Kidney (tissue), 14 donors: ENCODE data around the gene ING5. TPM values are rescaled to one million over a fixed set of nuclear protein-coding genes. Genes with fewer than 3 reads are reported as not detected.
A peak's percentile ranks its signal among the peaks of the same experiment; 100 is the strongest.

ENCODE experiments used
- DNase-seq, 5 donors: peaks; one replicate each; pipeline ENCODE4 v3.0.0-alpha.2; 2013 to 2020
- FAIRE-seq: peaks from 2 replicates; lab custom pipeline; 2012; peaks lifted over from hg19 to GRCh38; lab: Jason Lieb, UNC
- H3K27ac ChIP-seq, 2 donors: one replicate each; pipeline ENCODE4 v1.7.0; 2013; ENCODE audit warnings: low read depth in 2 of 2, low read length in 2 of 2, inconsistent platforms in 1 of 2
- H3K27me3 ChIP-seq: one replicate; pipeline ENCODE4 v1.7.1; 2013; ENCODE audit warnings: low read length, inconsistent platforms; ENCODE audit not compliant: control insufficient read depth, insufficient read depth
- H3K36me3 ChIP-seq, 3 donors: one replicate each; pipeline versions ENCODE4 v1.7.0 to v1.7.1; 2013; ENCODE audit warnings: low read length in 3 of 3, control low read depth in 1 of 3, inconsistent platforms in 1 of 3; ENCODE audit not compliant: insufficient read depth in 3 of 3, control insufficient read depth in 2 of 3
- H3K4me1 ChIP-seq, 3 donors: one replicate each; pipeline versions ENCODE4 v1.7.0 to v1.7.1; 2013; ENCODE audit warnings: low read length in 3 of 3, inconsistent platforms in 1 of 3, low read depth in 1 of 3; ENCODE audit not compliant: control insufficient read depth in 2 of 3, insufficient read depth in 2 of 3
- H3K4me3 ChIP-seq, 3 donors: one replicate each; pipeline versions ENCODE4 v1.7.0 to v1.8.1; 2013; ENCODE audit warnings: low read length in 3 of 3, control low read depth in 1 of 3, inconsistent platforms in 1 of 3
- H3K9ac ChIP-seq, 3 donors: one replicate each; pipeline versions ENCODE4 v1.7.0 to v1.7.1; 2013; ENCODE audit warnings: low read length in 3 of 3, control low read depth in 1 of 3, inconsistent platforms in 1 of 3
- H3K9me3 ChIP-seq, 3 donors: one replicate each; pipeline versions ENCODE4 v1.7.0 to v1.7.1; 2013; ENCODE audit warnings: low read length in 3 of 3, control low read depth in 1 of 3, inconsistent platforms in 1 of 3; ENCODE audit not compliant: control insufficient read depth in 2 of 3, insufficient read depth in 1 of 3
- intact Hi-C: fragments of 100-400 bp; cut with DNase I; formaldehyde crosslinking; loops from one replicate; pipeline ENCODE4 v1.11.1; 2022
- polyA plus RNA-seq: library from polyadenylated mRNA; stranded (reverse); fragments of 350-450 nt; fragmentation: Illumina TruSeq; extraction: RNeasy Lipid Tissue Mini Kit (QIAGEN cat#74804); gene quantifications from one replicate; pipeline ENCODE4 v1.2.3, GENCODE V29; 2014; ENCODE audit warnings: low read depth, low replicate concordance; ENCODE audit not compliant: insufficient read depth
- total RNA-seq: library from RNA; stranded (reverse); fragmentation: NEBNext Ultra II Directional; extraction: Animal tissue kit (Norgen Biotek cat#: 25700); gene quantifications from one replicate; pipeline ENCODE4 v1.2.1, GENCODE V29; 2021
- TF ChIP-seq, protein P1 (sequence below): IDR thresholded peaks from 3 replicates; pipeline ENCODE4 v1.5.1; 2012; ENCODE audit warnings: mild to moderate bottlenecking, moderate library complexity, borderline replicate concordance; ENCODE audit not compliant: insufficient read depth; ENCODE audit errors: extremely low read depth
- donor health status: control.
- donor health status: control.
- donor health status: control.
- donor health status: control.
- donor health status: control.
- donor health status: DM: yes; HTN: yes; CAD: no.
- donor health status: Normal renal cell carcinoma (clear cell type).

The ING5 gene
- total and polyA plus RNA-seq, 2 donors from 2014 or later: 27.3 to 37.7 TPM

DNA sequence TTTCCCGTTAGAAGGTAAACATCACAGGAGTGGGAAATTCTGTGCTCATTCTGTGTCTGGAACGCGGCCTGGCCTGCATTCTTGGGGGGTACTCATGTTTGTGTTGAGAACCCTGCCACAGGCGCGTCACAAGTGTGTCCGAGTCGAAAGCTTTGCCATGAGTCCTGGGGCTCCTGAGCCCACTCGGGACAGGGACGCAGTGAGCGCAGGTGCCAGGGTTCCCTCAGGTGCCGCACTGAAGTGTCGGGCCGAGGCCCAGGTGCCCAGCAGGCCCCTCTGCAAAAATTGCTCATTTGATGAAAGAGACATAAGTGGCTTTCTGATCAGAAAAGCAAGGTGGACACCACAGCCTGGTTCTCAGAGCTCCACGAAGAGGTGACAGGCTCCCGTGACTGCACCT, 37.3 kb downstream of the ING5 start:
- peaks cover 0 to 5% (median 0%) of the 10 kb centered on the region in 3 donors for H3K36me3 ChIP-seq
- DNase-seq (no peak), FAIRE-seq (no peak)
- TF ChIP-seq, protein P1, sequence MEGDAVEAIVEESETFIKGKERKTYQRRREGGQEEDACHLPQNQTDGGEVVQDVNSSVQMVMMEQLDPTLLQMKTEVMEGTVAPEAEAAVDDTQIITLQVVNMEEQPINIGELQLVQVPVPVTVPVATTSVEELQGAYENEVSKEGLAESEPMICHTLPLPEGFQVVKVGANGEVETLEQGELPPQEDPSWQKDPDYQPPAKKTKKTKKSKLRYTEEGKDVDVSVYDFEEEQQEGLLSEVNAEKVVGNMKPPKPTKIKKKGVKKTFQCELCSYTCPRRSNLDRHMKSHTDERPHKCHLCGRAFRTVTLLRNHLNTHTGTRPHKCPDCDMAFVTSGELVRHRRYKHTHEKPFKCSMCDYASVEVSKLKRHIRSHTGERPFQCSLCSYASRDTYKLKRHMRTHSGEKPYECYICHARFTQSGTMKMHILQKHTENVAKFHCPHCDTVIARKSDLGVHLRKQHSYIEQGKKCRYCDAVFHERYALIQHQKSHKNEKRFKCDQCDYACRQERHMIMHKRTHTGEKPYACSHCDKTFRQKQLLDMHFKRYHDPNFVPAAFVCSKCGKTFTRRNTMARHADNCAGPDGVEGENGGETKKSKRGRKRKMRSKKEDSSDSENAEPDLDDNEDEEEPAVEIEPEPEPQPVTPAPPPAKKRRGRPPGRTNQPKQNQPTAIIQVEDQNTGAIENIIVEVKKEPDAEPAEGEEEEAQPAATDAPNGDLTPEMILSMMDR: no peak
- H3K4me3 ChIP-seq: no peak overlapping the region
- no peaks in the 10 kb centered on the region for H3K9me3 ChIP-seq
- no peak overlapping the region for H3K9ac ChIP-seq
- no peak overlapping the region for H3K27ac ChIP-seq
- peaks cover 0 to 2% (median 0%) of the 10 kb centered on the region in 3 donors for H3K4me1 ChIP-seq
- intact Hi-C loops: loop anchor here (10.0 kb wide), 1 partner anchor 136 kb away; no protein-coding TSS in a partner anchor
- H3K27me3 ChIP-seq: no peaks in the 10 kb centered on the region

DNA sequence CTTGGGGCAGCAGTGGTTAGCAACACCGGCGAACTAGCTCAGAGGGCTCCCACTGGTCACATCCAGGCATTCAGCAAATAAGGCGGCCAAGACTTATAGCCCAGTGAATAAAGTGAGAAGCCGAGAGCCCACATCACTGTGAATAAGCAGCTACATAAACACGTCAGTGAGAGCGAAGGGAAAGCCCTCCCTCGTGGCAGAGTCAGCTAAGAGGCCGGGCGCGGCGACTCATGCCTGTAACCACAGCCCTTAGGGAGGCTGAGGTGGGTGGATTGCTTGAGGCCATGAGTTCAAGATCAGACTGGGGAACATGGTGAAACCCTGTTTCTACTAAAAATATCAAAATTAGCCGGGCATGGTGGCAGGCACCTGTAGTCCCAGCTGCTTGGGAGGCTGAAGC, 37.8 kb downstream of the ING5 start:
- H3K4me1 ChIP-seq: peaks cover 0 to 2% (median 0%) of the 10 kb centered on the region in 3 donors
- TF ChIP-seq, protein P1: no peak
- intact Hi-C loops: loop anchor here (10.0 kb wide), 1 partner anchor 135 kb away; no protein-coding TSS in a partner anchor
- H3K9me3 ChIP-seq: no peaks in the 10 kb centered on the region
- H3K27ac ChIP-seq: no peak overlapping the region
- DNase-seq (no peak), FAIRE-seq (no peak)
- H3K9ac ChIP-seq: no peak overlapping the region
- no peaks in the 10 kb centered on the region for H3K27me3 ChIP-seq
- peaks cover 0 to 6% (median 1%) of the 10 kb centered on the region in 3 donors for H3K36me3 ChIP-seq
- no peak overlapping the region for H3K4me3 ChIP-seq

DNA sequence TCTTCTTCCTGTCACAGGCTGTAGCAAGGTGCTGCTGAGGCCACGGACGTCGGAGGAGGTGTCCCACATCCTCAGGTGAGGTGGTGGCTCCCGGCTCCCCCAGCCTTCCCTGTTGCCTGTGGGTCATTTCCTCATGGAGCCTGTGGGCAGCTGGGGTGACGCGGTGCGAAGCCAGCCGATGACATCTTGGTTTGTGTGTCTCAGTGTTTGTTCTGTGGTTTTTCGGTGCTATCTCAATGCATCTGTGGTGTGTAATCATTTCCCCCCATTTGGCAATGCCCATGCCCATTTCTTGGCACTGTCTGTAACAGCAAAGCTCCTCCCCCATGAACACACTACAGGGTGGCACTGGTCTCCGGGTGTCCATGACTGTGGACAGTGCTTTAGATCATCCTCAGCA, 39.2 kb downstream of the ING5 start:
- Histone ChIP-seq H3K4me1 (no peaks in the 10 kb centered on the region), H3K4me3 (no peak overlapping the region), H3K9ac (no peak overlapping the region), H3K9me3 (no peaks in the 10 kb centered on the region), H3K36me3 (peaks cover 0 to 13% (median 12%) of the 10 kb centered on the region in 3 donors), H3K27me3 (no peaks in the 10 kb centered on the region), H3K27ac (no peak overlapping the region)
- TF ChIP-seq, protein P1: no peak
- peak in 1 of 5 donors; percentile 55 for DNase-seq
- no peak for FAIRE-seq
- intact Hi-C loops: no loop called here
